NCI-H1048 (cell line): ENCODE results near the gene PALM.

Experiments used
- DNase-seq: peaks from one replicate; lab custom pipeline; 2025; lab: John Stamatoyannopoulos, UW

The PALM gene

GRCh38 chr19:752652-753517, 44.1 kb downstream of the PALM start:
- DNase-seq = no peak

GRCh38 chr19:754530-754929, 45.8 kb downstream of the PALM start:
- DNase-seq = no peak

- DNase-seq = no peak
Measured at GRCh38 chr19:755063-755462, 46.3 kb downstream of the PALM start.

- peak; percentile 51 for DNase-seq
Measured at GRCh38 chr19:756236-756635, 47.5 kb downstream of the PALM start.

- DNase-seq = no peak
Measured at GRCh38 chr19:756821-757688, 48.3 kb downstream of the PALM start.

- DNase-seq = no peak
Measured at GRCh38 chr19:757811-758668, 49.3 kb downstream of the PALM start.

- DNase-seq = no peak
Measured at GRCh38 chr19:763181-763580, 54.4 kb downstream of the PALM start.

GRCh38 chr19:763869-764268, 55.1 kb downstream of the PALM start:
- DNase-seq = no peak

GRCh38 chr19:764301-764700, 55.6 kb downstream of the PALM start:
- DNase-seq = no peak

GRCh38 chr19:765179-765738, 56.5 kb downstream of the PALM start:
- no peak for DNase-seq

- no peak for DNase-seq
Measured at GRCh38 chr19:768424-768823, 59.7 kb downstream of the PALM start.

- no peak for DNase-seq
Measured at GRCh38 chr19:769616-770015, 60.9 kb downstream of the PALM start.

- DNase-seq = no peak
Measured at GRCh38 chr19:771332-771785, 62.6 kb downstream of the PALM start.

GRCh38 chr19:772063-772462, 63.3 kb downstream of the PALM start:
- no peak for DNase-seq

- no peak for DNase-seq
Measured at GRCh38 chr19:772730-773436, 64.1 kb downstream of the PALM start.

- DNase-seq = no peak
Measured at GRCh38 chr19:776549-776948, 67.8 kb downstream of the PALM start.

- no peak for DNase-seq
Measured at GRCh38 chr19:778910-779653, 70.3 kb downstream of the PALM start.

GRCh38 chr19:780935-781334, 72.2 kb downstream of the PALM start:
- no peak for DNase-seq

GRCh38 chr19:781800-782184, 73.1 kb downstream of the PALM start:
- DNase-seq = no peak

GRCh38 chr19:782185-782877, 73.6 kb downstream of the PALM start:
- DNase-seq = no peak
